ENCODE data around the gene PURB.

PURB gene

GRCh38 chr7:44918029-44918428, 32.7 kb upstream of the PURB start:
- no peak for DNase-seq (ENCODE audit: low read depth)
- no peak for TF ChIP-seq CTCF (conservative IDR thresholded peaks at IDR 0.05; ENCODE audit: low read length)

GRCh38 chr7:44917465-44917864, 32.1 kb upstream of the PURB start:
- TF ChIP-seq CTCF (conservative IDR thresholded peaks at IDR 0.05; ENCODE audit: low read length) = no peak
- DNase-seq (ENCODE audit: low read depth) = no peak

More at GRCh38 chr7:44918029-44918428, 32.7 kb upstream of the PURB start:
- no peak overlapping the region for H3K4me3 ChIP-seq (ENCODE audit: low read length)

GRCh38 chr7:44914992-44915607, 29.8 kb upstream of the PURB start:
- no peak overlapping the region for H3K4me3 ChIP-seq (ENCODE audit: low read length)
- no peak for DNase-seq (ENCODE audit: low read depth)
- TF ChIP-seq CTCF (conservative IDR thresholded peaks at IDR 0.05; ENCODE audit: low read length) = no peak

More at GRCh38 chr7:44917465-44917864, 32.1 kb upstream of the PURB start:
- H3K4me3 ChIP-seq (ENCODE audit: low read length) = no peak overlapping the region

- DNase-seq (ENCODE audit: low read depth) = no peak
- no peak overlapping the region for H3K4me3 ChIP-seq (ENCODE audit: low read length)
- TF ChIP-seq CTCF (conservative IDR thresholded peaks at IDR 0.05; ENCODE audit: low read length) = no peak
Observed at GRCh38 chr7:44912775-44913347, 27.5 kb upstream of the PURB start.

- H3K4me3 ChIP-seq (ENCODE audit: low read length) = no peak overlapping the region
- TF ChIP-seq CTCF (conservative IDR thresholded peaks at IDR 0.05; ENCODE audit: low read length) = no peak
- no peak for DNase-seq (ENCODE audit: low read depth)
Observed at GRCh38 chr7:44911911-44912310, 26.6 kb upstream of the PURB start.

- no peak for DNase-seq (ENCODE audit: low read depth)
- TF ChIP-seq CTCF (conservative IDR thresholded peaks at IDR 0.05; ENCODE audit: low read length) = no peak
- H3K4me3 ChIP-seq (ENCODE audit: low read length) = no peak overlapping the region
Observed at GRCh38 chr7:44909596-44910389, 24.5 kb upstream of the PURB start.
